NCI-H510A (cell line): Measurements from ENCODE around the gene TGFA.

ENCODE experiments used
- DNase-seq: peaks from one replicate; lab custom pipeline; 2025; lab: John Stamatoyannopoulos, UW

TGFA gene

DNA sequence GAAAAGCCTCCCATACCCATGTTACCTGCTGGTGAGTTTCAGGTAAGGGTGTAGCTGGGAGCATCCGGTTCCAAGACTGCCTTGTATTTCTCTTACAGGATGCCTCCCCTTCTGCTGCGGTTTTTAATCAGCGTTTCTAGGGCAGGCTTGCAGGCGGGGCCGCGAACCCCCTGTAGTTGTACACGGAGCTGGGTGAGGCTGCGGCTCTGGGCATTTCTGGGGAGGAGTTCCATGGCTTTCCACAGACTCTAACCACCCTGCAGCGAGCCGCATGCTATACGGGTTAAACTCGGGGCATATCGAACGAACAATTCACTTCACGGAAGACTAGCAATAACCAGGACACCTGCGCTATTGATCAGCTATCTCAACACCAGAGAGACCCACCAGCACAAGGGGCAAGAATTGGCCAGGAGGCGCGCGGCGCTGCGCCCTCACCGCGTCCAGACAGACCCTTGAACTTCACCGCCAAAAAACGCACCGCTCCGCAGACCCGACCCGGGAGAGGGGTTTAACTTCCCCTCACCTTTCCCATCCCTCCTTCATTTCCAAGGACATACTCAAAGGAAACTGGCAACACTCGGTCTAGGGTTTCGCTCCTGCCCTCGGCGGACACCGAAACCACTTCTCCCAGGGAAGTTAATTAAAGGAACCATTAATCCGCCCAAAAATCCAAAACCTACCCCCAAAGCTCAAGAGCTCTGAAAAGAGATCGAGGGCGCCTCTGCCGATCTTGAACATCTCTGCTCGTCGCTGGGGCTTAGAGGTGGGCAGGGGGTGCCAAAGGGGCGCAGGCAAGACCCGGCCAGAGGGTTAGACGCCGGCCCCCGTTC, 909 bp downstream of the TGFA start:
- no peak for DNase-seq

DNA sequence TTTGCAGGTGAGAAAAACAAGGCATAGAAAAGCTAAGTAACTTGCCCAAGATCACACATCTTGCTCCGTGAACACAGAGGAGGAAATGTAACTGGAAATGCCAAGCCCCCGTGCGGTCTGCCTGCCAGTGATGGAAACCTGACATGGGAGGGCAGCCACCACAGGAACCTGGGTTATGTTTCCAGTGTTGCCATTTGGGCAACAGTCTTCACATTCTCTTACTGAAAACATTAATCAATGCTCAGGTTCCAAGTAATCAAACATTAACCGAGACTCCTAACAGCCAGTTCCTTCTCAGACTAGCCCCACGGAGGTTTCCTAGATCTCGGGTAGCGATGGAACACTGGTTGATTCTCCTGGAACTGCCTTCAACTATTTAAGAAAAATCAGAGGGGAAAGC, 2.5 kb downstream of the TGFA start:
- DNase-seq = no peak

DNA sequence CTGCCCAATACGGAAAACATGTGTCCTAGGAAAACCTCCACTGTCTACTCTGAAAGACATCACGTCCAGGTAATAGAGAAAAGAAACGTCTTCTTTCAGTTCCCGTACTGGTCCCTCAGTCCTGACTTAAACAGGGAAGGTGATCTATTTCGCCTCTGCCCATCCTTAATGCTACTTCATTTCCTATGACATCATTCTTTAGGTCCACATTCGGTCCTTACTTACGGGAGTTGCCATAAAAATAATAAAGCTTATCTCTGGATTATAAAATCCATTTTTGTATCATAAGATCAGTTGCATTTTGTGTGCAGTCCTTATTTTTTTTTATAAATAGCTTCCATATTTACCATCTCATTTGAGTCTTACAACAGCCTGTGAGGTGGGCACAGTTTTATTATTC, 3.7 kb downstream of the TGFA start:
- DNase-seq = no peak

- no peak for DNase-seq
Observed at GRCh38 chr2:70549064-70549710, 4.4 kb downstream of the TGFA start.

DNA sequence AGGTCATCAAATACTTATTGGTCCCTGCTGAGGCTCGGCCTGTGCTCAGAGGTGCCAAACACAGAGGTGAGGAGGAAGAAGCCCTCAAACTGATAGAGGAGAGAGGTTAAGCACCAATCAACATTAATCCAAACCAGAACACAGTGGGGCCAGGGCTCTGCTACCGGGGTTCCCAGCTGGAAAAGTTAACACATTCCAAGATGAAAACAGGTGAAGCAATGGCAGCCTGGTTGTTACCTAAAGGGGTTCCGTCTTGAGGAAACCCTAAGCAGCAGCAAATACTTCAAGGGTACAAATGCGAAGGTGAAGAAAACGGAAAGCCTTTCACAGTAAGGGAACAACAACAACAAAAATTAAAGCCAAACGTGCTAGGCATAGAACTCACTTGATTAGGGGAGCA, 5.4 kb downstream of the TGFA start:
- DNase-seq = no peak

DNA sequence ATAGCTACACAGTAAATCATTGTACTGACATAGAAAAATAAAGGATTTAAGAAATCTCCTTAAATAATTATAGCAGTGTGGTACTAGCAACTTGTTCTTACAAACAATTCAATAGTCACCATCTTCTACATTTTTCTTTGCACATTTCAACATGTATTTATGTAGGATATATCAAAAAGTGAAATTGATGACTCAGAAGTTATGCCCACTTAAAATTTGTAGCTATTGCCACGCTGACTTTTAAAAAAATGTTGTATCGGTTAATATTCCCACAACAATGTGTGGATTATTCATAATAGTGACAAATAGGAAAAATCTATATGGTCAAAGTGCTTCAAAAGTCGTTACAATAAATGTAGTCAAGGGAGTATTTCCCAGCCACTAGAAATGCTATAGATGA, 6.7 kb downstream of the TGFA start:
- DNase-seq = no peak

DNA sequence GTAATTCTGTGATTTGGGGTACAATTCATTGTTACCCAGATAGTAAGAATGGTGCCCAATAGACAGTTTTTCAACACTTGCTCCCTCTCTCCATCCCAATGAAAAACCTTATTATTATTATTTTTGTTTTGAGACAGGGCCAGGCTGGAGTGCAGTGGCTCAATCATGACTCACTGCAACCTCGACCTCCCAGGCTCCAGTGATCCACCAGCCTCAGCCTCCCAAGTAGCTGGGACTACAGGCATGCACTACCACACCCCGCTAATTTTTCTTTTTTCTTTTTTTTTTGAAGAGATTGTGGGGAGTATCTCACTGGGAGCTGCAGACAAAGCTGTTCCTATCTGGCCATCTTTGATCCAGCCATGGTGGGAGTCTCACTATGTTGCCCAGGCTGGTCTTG, 7.2 kb downstream of the TGFA start:
- no peak for DNase-seq

GRCh38 chr2:70541481-70542020, 12.1 kb downstream of the TGFA start:
- no peak for DNase-seq

- no peak for DNase-seq
Observed at GRCh38 chr2:70537840-70538239, 15.8 kb downstream of the TGFA start.

GRCh38 chr2:70536517-70537055, 17.0 kb downstream of the TGFA start:
- no peak for DNase-seq

DNA sequence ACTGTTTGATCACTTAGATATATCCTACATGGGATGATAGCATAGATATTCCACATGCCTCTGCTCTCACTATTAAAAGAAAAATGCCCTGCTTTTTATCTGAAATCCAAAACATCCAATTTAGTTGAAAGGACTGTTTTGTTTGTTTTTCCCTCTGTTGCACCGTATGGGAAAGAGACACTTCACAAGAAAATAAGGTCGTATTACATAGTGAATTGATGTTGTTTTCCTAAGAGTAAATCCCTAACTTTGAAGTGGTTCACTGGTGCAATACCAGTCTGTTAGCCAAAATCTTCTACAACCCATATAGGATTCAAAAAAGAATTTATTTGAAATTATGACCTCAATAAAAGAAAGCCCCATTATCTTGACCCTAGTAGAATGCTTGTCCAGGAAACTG, 18.1 kb downstream of the TGFA start:
- DNase-seq = no peak

DNA sequence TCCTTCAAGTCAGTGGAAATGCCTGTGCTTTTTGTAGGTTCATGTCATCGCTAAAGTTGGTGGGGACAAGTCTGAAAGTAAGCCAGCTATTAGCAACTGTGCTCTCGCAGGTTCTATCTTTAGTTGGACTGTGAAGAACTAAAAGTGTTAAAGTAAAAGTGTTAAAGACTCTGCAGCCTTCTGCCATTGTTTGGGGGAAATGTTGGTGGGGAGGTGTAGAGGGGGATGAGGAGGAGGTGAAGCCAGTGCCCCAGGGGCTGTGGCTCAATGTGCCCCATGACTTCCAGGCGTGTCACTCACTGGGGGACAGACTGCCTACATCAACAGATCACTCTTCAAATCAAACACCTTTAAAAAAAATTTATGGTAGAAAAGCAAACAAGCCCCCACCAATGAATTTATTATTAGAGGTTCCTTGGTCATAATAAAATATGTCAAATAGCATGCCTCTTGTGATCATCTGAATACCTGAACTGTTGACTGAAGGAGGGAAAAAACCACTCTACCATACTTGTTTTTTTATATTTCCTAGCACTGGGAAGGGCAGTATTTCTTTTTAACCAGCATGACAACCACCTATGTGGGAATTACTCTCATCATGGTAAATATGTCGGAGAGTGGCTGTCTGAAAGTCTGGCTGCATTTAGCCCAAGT, 19.3 kb downstream of the TGFA start:
- DNase-seq = no peak

DNA sequence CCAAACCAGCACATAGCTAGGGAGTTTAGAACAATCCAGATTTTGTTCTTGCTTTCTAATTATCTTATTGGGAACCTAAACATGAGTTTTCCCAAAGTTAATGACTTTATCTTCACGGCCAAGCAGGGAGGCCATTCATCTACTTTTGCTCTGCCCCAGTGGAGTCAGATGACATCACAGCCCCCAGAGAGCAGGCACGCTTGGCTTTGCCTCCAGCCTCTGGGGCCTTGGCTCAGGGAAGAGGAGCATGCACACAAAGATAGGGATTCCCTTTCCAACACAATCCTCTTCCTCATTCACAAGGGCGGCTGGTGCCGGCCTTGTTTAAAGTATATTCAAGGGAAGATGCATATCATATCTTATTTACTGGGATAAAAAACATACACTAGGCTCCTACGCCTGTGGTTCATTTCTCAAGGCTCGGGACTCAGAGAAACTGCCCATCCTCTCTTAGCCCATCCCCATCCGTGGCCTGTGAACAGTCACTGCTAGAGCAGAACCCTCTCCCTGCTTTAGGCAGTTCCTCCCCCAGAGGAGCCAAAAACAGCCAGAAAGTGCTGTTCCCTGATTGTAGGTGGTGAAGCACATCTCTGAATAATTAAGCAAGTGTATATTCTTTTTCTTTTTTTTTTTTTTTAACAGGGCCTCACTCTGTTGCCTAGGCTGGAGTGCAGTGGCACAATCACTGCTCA, 21.2 kb downstream of the TGFA start:
- DNase-seq = no peak

GRCh38 chr2:70531419-70532086, 22.1 kb downstream of the TGFA start:
- DNase-seq = no peak

- no peak for DNase-seq
Observed at GRCh38 chr2:70529610-70530009, 24.0 kb downstream of the TGFA start.

- DNase-seq = no peak
Observed at GRCh38 chr2:70528929-70529328, 24.7 kb downstream of the TGFA start.

DNA sequence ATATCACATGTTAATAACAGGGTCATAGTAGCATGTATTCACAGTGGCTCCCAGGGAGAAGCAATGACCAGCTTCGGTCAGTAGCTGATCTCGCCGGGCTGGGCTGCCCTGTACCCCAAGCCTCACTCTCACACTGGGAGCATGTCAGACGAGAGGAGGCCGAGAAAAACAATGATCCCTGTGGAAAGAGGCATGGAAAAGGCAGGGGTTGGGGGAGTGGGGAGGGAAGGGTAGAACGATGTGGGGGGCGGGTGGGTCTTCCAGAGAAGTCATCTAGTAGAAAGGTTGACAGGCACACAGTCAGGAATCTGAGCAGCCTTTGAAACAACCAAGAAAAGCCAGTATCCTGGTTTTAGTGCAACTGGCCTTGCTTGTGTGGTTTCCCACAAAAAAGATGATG, 25.4 kb downstream of the TGFA start:
- no peak for DNase-seq

- no peak for DNase-seq
Observed at GRCh38 chr2:70527447-70528080, 26.1 kb downstream of the TGFA start.

- no peak for DNase-seq
Observed at GRCh38 chr2:70526126-70526525, 27.5 kb downstream of the TGFA start.

DNA sequence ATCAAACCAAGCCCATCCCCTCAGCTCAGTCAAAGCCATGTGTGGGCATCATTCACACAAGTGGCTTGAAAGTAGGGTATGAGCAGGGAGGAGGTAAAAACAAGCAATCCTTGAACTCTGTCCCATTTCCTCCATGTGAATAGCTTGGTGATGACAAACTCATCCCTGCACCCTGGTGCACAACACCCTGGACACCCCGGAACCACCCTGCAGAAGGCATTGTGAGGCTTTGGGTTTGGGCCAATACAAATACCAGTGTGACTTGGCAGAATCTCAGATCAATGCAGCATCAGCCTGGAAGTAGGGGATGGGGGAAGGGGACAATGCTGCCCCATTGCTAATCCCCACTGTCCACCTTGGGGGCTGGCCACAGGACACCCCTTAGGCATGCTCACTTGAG, 28.6 kb downstream of the TGFA start:
- no peak for DNase-seq
